IPS DF 19.7 (cell line): ENCODE data around the gene FKBP5.
"Not testable (repeated sequence)": the region's sequence is repeated elsewhere in the genome, so short reads cannot be mapped to it uniquely, and the experiment has no call there.

Source experiments
- DNase-seq: peaks from one replicate; pipeline ENCODE4 v3.0.0-alpha.2; 2013; ENCODE audit warnings: low read depth, low spot score

FKBP5 gene

GRCh38 chr6:35688605-35689322 lies at the start of gene FKBP5:
Gene FKBP5 (minus strand): TSS chr6:35688915. CDS start chr6:35642824, 46,091 bp downstream.
- no peak for DNase-seq

GRCh38 chr6:35737413-35738211 lies 48.9 kb upstream of the FKBP5 start:
- no peak for DNase-seq

GRCh38 chr6:35736982-35737412 lies 48.3 kb upstream of the FKBP5 start, which contains the start of gene ARMC12:
Gene ARMC12 (plus strand): TSS chr6:35737032. CDS start chr6:35737109, 77 bp downstream.
- no peak for DNase-seq

- no peak for DNase-seq
Observed at GRCh38 chr6:35736253-35736894, 47.7 kb upstream of the FKBP5 start.

GRCh38 chr6:35735452-35735851 lies 46.7 kb upstream of the FKBP5 start:
- DNase-seq = no peak

GRCh38 chr6:35734319-35734718 lies 45.6 kb upstream of the FKBP5 start:
- not testable (repeated sequence) for DNase-seq

- DNase-seq = no peak
Observed at GRCh38 chr6:35733633-35734032, 44.9 kb upstream of the FKBP5 start.

- DNase-seq = no peak
Observed at GRCh38 chr6:35731736-35732532, 43.2 kb upstream of the FKBP5 start.

GRCh38 chr6:35731414-35731735 lies 42.7 kb upstream of the FKBP5 start:
- DNase-seq = no peak

GRCh38 chr6:35730745-35731413 lies 42.2 kb upstream of the FKBP5 start:
- DNase-seq = no peak

- no peak for DNase-seq
Observed at GRCh38 chr6:35729722-35730121, 41.0 kb upstream of the FKBP5 start.

GRCh38 chr6:35728683-35729678 lies 40.3 kb upstream of the FKBP5 start:
- no peak for DNase-seq

GRCh38 chr6:35727935-35728682 lies 39.4 kb upstream of the FKBP5 start:
- no peak for DNase-seq

GRCh38 chr6:35727231-35727934 lies 38.7 kb upstream of the FKBP5 start:
- DNase-seq = no peak

GRCh38 chr6:35725721-35726438 lies 37.2 kb upstream of the FKBP5 start:
- DNase-seq = no peak

- no peak for DNase-seq
Observed at GRCh38 chr6:35725081-35725708, 36.5 kb upstream of the FKBP5 start.

GRCh38 chr6:35724471-35724870 lies 35.8 kb upstream of the FKBP5 start:
- no peak for DNase-seq
